ENCODE data around the gene MERTK.
"Not testable (repeated sequence)": the region's sequence is repeated elsewhere in the genome, so short reads cannot be mapped to it uniquely, and the experiment has no call there.

MERTK gene

DNA sequence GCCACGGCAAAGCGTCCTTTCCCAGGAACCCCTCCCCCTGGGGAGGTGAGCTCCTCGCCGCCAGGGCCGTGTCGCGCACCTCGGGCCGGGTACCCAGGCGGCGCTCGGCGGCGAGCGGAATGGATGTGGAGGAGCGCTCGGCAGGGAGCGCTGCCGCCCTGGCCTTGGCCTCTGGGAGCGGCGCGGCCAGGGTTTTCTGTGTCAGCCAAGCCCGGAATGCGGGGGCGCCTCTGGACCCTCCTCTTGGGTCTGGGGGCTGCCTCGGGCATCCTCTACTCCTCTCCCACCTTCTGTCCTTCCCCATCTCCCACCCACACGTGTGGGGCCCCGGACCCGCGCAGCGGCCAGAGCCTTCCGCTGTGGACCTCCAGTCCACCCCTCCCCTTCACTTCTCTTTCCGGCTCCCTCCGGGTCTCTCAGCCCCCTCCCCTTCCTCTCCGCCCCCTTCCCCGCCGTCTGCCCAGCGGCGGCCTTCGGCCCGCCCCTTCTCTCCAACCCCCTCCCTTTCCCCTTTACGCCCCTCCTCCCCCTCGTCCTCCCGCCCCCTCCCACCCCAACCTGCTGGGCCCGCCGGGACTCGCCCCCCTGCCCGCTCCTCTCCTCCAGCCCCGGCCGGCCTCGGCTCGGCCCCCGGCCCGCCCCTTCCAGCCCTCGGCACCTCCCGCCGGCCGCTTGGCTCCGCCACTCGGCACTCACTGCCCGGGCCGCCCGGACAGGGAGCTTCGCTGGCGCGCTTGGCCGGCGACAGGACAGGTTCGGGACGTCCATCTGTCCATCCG, at the start of gene MERTK:
MERTK (plus strand) TSS at position 684 of the 779 bp plus-strand sequence. CDS start 129 bp downstream, outside the sequence.
- peak; percentile 71 for DNase-seq (ENCODE audit: low spot score)

DNA sequence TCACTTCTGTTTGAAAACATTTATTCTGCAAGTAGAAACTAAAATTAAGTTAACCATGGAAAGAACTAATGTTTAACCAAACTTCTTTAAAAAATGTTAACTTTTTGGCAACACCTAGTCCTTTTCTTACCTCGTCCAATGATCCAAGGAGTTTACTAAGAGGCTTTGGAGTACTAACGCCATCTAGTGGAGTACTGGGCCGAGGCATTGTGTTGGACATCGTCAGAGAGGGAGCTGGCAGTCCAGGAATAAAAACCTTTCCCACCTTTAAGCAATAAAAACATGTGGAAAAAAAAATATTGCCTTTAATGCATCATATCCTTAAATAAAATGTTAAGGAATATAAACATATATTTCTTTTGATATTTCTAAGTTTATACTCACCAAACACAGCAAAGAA, 47.8 kb upstream of the MERTK start:
- DNase-seq (ENCODE audit: low spot score) = not testable (repeated sequence)

DNA sequence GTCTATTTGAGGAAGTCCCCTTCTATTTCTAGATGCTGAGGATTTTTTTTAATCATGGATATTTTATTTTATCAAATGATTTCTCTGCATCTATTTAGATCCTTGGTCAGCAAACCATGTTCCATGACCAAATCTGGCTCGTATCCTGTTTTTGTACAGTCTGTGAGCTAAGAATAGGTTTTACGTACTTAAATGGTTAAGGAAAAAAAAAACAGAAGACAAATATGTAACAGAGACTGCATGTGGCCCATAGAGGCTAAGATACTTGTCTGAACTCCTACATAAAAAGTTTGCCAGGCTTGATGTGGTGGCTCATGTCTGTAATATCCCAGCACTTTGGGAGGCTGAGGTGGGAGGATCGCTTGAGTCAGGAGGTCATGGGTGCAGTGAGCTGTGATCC, 45.9 kb upstream of the MERTK start:
- DNase-seq (ENCODE audit: low spot score) = not testable (repeated sequence)

DNA sequence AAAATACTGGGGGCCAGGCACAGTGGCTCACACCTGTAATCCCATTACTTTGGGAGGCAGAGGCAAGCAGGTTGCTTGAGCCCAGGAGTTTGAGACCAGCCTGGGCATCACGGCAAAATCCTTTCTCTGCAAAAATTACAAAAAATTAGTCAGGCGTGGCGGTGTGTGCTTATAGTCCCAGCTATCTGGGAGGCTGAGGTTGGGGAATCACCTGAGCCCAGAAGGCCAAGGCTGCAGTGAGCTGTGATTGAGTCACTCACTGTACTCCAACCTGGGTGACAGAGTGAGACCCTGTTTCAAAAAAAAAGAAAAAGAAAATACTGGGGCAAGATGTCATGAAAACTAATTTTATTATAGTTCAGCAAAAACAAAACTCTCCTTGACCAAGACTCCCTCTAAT, 38.4 kb upstream of the MERTK start:
- not testable (repeated sequence) for DNase-seq (ENCODE audit: low spot score)

DNA sequence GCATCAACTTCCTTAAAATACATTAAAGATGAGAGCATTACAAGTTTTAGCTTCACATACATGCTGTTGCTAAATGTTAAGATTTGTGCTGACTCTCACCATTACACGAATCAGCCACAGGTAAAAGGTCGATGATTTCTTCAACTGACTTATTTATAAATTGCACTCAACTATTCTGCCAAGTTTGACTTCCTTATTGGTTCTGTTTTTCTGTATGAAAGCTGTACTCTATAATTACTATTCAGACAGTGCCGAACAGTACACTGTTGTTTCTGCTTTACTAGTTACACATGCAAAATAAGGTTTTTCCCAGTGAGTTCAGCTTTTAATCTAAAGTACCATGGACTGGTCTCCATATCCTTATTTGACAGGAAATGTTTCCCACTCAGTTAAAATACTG, 33.3 kb upstream of the MERTK start:
- DNase-seq (ENCODE audit: low spot score) = not testable (repeated sequence)

DNA sequence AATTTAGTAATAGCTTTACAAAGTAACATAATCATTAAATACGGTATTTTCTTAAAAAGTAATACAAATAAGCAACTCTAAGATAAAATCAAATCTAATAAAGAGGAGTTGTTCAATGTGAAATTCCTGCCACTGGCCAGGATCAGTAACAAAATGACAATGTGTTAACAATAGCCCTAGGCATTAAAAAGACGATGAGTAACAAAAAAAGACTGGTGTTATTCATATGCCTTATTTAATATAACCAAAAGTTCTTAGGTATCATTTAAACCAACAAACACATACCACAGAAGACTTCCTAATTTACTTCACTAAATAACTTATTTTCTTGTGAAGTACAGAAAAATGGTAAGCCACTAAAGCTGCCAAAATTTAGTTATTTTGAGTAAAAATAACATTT, 25.6 kb upstream of the MERTK start:
- DNase-seq (ENCODE audit: low spot score) = not testable (repeated sequence)

DNA sequence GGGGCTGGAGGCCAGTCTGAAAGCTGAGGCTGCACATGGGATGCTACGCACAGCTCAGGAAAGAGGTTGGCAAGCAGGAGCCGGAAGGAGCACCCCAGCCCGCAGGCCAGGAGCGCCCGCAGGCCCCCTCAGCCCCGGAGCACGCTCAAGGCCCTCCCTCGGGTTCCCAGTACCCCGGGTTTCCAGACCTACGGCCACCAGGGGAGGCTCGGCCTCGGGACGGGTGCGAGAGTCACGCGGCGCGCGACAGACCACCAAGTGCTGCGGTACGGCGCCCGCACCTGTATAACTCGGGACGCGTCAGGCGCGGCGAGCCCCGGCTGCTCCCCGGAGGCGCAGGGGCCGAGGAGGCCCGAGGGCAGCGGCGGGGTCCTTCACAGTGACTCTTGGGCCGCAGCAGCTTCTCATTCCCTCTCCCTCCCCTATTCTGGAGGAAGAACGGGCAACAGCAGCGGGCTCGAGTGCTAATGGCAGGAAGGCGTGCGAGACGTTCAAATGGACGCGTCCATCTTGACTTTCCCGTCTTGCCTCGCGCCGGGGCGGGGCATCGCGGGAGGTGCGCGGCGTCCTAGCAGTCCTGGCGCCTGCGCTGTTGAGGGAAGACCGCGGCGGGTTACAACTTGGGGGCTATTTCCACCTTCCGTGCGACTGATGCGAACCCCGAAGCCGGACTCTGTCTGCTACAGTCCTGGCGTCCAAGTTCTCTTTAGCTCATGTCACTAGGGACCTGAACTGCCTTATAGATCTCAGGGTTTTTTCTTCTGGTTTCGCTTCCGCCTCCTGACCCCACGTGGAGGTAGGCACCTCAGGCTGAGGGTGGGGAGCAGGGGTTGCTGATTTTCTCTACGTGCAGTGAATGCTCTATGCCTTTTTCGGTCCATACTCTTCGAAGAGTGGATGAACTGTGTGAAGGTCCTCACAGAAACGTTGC, 14.5 kb upstream of the MERTK start, which contains the start of gene ANAPC1:
ANAPC1 (minus strand) TSS at position 533 of the 931 bp plus-strand sequence. CDS start 3,368 bp downstream, outside the sequence.
- DNase-seq (ENCODE audit: low spot score) = peak; percentile 89

DNA sequence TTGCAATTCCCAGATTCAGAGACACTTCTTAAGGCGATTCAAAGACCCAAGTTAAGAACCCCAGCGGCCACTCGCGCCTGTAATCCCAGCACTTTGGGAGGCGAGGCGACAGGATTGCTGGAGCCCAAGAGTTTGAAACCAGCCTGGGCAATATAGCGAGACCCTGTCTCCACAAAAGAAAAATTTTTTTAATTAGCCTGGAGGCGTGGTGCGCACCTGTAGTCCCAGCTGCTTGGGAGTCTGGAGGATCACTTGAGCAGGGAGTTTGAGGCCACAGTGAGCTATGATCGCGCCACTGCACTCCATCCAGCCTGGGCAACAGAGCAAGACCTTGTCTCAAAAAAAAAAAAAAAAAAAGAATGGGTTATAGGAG, 13.8 kb upstream of the MERTK start:
- DNase-seq (ENCODE audit: low spot score) = no peak

DNA sequence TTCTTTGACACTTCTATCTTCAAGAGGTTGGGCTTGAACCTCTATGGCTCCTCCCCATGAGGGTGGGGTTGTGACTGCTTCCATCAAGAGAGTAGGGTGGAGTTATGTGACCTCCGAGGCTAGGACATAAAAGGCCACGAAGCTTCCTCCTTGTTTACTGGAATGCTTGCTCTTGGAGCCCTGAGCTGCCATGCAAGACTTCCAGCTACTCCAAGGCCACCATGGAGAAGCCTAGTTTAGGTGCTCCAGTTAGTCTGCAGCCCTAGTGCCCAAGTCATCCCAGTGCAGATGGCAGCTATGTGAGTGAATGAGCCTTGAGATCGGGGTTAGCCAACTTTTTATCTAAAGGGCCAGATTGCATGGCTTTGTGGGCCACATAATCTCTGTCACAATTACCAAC, 2.4 kb upstream of the MERTK start:
- peak; percentile 27 for DNase-seq (ENCODE audit: low spot score)

DNA sequence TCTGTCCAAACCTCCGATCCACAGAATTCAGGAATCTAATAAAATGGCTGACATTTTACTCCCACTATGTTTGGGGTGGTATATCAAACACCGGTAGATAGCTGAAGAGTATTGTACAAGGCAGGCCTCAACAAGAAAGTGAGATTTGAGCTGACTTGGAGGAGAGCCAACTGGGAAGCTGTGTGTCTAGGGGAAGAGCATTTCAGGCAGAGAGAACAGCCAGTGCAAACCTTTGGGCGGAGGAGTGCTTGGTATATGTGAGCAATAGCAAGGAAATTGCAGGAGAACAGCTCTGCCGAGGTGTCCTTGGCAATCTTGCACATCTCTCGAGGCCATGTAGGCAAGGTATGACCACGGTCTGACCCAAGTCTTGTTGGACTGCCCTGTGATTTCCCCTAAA, 1.8 kb upstream of the MERTK start:
- no peak for DNase-seq (ENCODE audit: low spot score)

DNA sequence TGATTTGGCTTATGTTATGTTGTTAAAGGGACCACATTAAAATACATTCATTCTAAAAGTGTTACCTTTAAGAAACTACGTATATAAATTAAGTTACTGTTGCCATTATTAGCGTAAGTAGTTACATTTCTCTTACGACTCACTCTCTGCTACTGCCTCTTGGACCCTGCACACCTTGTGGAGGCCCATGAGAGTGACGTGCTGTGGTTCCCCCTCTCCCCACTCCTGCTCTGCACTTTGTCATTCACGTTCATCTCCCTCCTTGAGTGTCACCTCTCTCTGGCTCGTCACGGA, 830 bp upstream of the MERTK start:
- DNase-seq (ENCODE audit: low spot score) = no peak

DNA sequence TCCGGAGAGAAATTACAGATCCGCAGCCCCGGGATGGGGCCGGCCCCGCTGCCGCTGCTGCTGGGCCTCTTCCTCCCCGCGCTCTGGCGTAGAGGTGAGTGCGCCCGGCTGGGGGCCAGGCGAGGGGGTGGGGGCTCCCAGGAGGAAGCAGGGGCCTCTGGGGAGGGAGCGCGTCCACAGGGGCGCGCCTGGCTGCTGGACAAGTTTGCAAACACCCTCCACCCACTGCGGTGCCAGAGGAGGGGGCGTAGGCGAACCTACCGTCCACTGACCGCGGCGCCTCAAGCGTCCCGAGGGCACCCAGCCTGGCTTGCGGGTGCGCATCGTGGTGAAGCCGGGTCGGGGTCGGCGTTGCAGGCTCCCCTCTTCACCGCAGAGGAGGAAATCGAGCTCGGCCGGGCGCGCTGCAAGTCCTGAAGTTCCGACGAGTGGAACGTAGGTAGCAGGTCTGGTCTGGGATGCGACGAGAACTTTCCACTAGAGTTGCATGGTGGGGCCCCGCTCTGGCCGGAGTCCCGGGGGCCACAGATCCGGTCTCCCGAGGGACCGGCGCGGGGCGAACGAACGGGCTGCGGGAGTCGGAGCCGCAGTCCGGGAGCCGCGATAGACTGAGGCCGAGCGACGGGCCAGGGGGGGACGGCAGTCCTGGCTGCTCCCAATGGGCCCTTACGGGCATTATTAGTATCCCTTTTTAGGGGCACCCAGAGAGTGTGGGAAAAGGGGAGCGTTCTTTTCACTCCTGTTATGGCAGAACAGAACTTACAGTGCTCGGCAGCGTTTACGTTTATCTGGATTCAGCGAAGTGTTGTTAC, 502 bp downstream of the MERTK start:
- no peak for DNase-seq (ENCODE audit: low spot score)

DNA sequence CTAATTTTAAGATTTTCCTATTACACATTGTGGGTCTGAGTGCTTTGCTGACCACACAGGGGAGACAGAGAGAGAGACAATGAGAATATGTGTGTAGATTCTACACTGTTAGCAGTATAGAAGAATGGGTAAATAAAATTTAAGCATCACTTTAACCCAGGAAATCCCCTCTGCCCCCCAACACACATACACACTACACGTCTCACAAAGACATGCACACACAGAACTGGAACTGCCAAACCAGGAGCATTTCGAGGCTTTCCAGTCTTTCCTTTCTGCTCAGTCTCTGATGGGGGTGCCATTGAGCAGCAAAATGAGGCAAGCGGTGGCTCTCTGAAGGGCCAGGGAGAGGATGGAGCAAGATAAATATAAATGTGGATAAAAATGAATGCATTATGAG, 2.5 kb downstream of the MERTK start:
- DNase-seq (ENCODE audit: low spot score) = peak; percentile 42

DNA sequence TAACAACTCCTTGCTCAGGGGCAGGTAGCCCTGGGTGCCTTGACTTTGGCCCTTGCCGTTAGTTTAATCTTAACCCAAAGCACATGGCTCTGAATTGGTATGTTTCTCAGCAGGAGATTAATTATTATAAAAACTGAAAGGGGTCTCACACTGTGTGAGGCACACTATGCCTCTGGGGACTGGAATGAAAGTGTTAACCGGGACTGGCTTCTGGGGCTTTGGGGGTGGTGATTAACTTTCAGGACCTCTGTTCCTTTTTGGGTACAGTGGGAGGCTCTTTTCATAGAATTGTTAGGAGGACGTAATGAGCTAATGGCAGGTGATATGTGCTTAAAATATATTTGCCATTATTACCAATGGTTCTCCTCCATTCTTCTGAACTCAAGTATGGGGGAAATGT, 5.1 kb downstream of the MERTK start:
- no peak for DNase-seq (ENCODE audit: low spot score)

DNA sequence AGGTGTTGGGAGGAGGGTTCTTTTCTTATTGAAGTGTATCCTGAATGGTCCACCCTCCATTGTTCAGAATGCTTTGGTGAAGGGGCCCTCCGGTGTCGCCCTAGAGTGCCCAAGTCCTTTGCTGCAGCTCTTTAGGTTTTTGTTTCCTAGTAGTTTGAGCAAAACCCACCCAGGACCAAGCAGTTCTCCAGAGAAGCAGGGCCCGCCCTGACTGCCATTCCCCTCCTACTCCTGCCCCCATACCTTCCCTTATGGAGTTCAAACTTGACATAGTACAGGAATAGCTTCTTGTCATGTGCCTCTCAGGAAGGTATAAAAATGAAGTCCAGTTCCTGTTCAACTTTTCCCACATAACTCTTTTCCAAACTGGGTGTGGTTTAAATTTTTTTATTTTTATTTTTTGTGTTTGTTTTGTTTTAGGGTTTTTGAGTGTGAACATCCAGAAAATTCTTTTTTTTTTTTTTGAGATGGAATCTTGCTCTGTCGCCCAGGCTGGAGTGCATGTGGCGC, 5.6 kb downstream of the MERTK start:
- no peak for DNase-seq (ENCODE audit: low spot score)

DNA sequence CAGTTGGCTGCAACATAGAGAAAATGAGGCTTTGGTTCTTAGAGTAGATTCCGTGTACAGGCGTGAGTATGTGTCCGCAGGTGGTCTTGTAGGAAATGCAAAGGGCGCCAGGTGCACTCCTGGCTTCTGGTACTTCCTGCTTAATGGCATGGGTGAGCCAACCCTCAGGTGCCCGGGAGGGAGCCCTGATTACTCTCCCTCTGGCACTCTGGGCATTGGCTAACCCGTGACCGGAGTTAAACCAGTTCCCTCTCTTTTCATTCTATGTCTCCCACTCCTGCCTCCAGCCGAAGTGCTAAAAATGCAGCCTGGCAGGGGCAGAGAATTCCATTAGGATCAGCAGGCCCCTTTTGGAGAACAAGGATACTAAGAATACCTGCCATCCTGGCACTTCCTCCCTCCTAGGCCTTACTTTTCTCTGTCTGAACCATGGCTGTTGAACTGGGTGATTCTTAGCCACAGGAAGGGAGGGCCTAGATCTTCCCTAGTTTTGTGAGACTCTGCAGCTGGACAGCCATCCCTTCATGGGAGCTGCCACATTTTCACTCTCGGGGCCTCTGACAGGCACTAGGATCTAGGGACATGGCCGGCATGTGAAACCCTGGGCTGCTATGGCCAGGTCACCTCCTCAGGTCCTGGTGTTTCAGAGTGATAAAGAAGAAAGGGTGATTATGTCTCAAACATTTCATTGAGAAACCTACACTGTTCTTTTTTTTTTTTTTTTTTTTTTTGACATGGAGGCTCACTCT, 6.5 kb downstream of the MERTK start:
- no peak for DNase-seq (ENCODE audit: low spot score)

DNA sequence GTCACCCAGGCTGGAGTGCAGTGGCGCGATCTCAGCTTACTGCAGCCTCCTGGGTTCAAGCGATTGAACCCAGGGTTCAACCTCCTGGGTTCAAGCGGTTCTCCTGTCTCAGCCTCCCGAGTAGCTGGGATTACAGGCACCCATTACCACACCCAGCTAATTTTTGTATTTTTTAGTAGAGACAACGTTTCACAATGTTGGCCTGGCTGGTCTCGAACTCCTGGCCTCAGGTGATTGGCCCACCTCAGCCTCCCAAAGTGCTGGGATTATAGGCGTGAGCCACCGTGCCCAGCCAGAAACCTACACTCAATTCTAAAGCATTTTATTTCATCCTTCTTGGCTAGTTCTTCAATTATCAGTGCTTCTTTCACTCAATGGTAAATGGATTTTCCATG, 7.1 kb downstream of the MERTK start:
- DNase-seq (ENCODE audit: low spot score) = not testable (repeated sequence)

DNA sequence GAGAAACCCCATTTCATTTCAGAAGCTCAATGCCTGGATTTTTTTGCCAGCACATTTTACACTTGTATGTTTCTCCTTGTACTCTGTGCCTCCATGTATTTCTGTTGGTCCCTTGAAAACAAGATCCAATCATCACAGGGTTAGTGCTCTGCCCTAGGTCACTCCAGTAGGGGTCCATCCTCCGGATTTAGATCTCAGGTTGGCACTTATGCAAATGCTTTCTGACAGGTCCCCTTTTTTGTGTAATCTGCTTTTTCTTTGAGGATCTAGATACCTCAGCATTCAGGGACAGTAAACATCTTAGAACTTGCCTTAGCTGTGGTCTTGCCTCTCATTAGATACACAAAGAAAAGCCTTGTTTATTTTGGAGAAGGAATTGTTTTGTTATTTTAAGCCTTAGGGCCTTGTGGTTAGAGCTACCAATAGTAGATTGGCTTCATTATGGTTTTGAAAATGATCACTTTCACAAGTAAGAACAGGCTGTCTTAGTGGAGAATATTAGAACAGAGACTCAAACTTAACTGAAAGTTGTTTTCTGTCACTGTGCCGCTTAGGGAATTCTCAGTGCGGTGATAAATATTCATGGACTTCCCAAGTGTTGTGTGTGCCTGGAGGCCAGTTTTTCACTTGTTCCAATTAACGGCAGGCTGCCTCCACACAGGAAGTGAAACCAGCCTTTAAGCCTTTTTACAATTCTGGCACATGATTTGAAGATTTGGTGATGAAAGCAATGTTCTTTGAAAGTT, 7.8 kb downstream of the MERTK start:
- DNase-seq (ENCODE audit: low spot score) = no peak

DNA sequence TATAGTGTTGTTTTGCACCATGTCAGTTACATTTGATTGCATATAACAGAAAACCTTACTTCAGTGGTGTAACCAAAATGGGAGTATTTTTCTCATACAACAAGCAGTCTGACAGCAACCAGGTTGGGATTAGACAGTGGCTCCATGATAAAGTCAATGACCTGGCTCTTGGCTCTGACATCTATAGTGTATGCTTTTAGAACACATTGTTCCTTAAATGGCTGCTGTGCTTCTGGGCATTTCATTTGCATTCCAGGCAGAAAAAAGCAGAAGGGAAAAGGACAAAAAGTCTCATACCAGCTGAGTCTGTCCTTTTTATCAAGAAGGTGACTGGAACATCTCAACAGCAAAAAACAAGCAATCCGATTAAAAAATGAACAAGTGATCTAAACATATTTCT, 10.2 kb downstream of the MERTK start:
- DNase-seq (ENCODE audit: low spot score) = no peak

DNA sequence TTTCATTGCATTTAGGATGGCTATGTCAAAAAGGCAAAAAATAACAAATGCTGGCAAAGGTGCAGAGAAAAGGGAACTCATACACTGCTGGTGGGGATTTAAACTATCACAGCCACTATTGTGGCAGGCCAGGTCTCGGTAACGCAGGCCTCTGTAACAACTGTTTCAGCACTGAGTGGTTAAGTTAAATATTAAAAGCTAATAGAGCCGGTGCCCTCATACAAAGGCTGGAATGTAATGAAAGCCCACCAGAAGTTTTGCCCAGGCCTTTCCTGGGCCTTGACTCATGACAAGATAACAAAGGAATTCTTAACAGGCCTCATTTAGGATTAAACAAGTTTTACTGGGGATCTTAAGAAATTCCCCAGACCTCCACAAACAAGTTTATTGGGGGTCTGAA, 10.7 kb downstream of the MERTK start:
- DNase-seq (ENCODE audit: low spot score) = no peak

DNA sequence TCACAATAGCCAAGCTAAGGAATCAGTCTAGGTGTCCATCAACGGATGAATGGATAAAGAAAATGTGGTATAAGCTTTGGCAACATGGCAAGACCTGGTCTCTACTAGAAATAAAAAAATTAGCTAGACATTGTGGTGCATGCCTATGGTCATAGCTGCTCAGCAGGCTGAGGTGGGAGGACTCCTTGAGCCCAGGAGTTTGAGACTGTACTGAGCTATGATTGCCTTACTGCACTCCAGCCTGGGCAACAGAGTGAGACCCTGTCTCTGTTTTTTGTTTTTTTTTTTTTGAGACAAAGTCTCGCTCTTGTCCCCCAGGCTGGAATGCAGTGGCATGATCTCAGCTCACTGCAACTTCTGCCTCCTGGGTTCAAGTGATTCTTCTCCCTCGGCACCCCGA, 11.6 kb downstream of the MERTK start:
- DNase-seq (ENCODE audit: low spot score) = not testable (repeated sequence)
